Muscle layer of duodenum (tissue), 2 donors: ENCODE results near the gene NFIA.

Experiments
- H3K27ac ChIP-seq: one replicate; pipeline ENCODE4 v1.7.0; 2013; ENCODE audit warnings: mild to moderate bottlenecking, low read length
- H3K27me3 ChIP-seq: one replicate; pipeline ENCODE4 v1.7.0; 2013; ENCODE audit warnings: low read depth, mild to moderate bottlenecking, control low read depth, low read length
- H3K36me3 ChIP-seq, 2 donors: one replicate each; pipeline ENCODE4 v1.7.0; 2013; ENCODE audit warnings: low read length in 2 of 2, control low read depth in 1 of 2, mild to moderate bottlenecking in 1 of 2; ENCODE audit not compliant: insufficient read depth in 2 of 2, control insufficient read depth in 1 of 2
- H3K4me1 ChIP-seq, 2 donors: one replicate each; pipeline ENCODE4 v1.7.0; 2013; ENCODE audit warnings: low read length in 2 of 2, mild to moderate bottlenecking in 2 of 2, control low read depth in 1 of 2, moderate library complexity in 1 of 2; ENCODE audit not compliant: insufficient read depth in 2 of 2, control insufficient read depth in 1 of 2
- H3K4me3 ChIP-seq, 2 donors: one replicate each; pipeline ENCODE4 v1.7.0; 2013; ENCODE audit warnings: low read length in 2 of 2, low read depth in 1 of 2, mild to moderate bottlenecking in 1 of 2
- H3K9me3 ChIP-seq, 2 donors: one replicate each; pipeline ENCODE4 v1.7.0; 2013; ENCODE audit warnings: low read length in 2 of 2, control low read depth in 1 of 2, mild to moderate bottlenecking in 1 of 2; ENCODE audit not compliant: control insufficient read depth in 1 of 2
- donor health status: healthy.

The NFIA gene

DNA sequence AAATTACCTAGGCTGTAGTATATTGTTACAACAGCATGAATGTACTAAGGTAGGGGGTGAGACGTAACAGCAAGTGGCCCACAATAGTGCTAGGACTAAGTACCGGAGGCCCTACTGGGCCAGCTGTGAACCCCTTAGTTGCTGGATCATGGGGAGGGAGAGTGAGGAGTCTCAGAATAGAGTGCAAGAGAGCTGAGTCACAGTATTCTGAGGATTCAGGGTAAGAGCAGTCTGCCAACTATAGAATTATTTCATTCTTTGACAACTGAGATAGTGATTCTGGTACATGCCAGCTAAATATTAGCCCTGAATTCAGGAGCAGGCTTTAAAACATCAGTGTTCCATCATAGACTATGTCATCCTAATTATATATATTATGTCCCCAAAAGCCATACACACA is 423.9 kb downstream of the NFIA start:
- H3K27me3 ChIP-seq = no peaks in the 10 kb centered on the region
- H3K27ac ChIP-seq = no peak overlapping the region
- no peaks in the 10 kb centered on the region for H3K4me1 ChIP-seq
- H3K9me3 ChIP-seq = peaks cover 0 to 5% of the 10 kb centered on the region in 2 donors
- no peak overlapping the region for H3K4me3 ChIP-seq
- no peaks in the 10 kb centered on the region for H3K36me3 ChIP-seq

GRCh38 chr1:61506944-61507500 is 424.7 kb downstream of the NFIA start:
- no peak overlapping the region for H3K27ac ChIP-seq
- H3K36me3 ChIP-seq = no peaks in the 10 kb centered on the region
- no peaks in the 10 kb centered on the region for H3K4me1 ChIP-seq
- H3K9me3 ChIP-seq = peaks cover 0 to 5% of the 10 kb centered on the region in 2 donors
- no peak overlapping the region for H3K4me3 ChIP-seq
- no peaks in the 10 kb centered on the region for H3K27me3 ChIP-seq
